NB4 (cell line): Measurements from ENCODE around the gene HARS2.

ENCODE experiments used
- MAX ChIP-seq: IDR thresholded peaks from 2 replicates; pipeline ENCODE4 v1.6.1; 2011; ENCODE audit warnings: low read depth, low read length
- MYC ChIP-seq: IDR thresholded peaks from 2 replicates; pipeline ENCODE4 v1.6.1; 2011; ENCODE audit warnings: low read depth, low read length
- POLR2A ChIP-seq: IDR thresholded peaks from 2 replicates; pipeline ENCODE4 v1.6.1; 2011; ENCODE audit warnings: mild to moderate bottlenecking; ENCODE audit not compliant: insufficient read length; ENCODE audit errors: extremely low read depth
- TF ChIP-seq, protein P1 (sequence below): IDR thresholded peaks from one replicate; pipeline ENCODE4 v1.5.1; 2012; ENCODE audit warnings: low read depth, low read length

DNA sequence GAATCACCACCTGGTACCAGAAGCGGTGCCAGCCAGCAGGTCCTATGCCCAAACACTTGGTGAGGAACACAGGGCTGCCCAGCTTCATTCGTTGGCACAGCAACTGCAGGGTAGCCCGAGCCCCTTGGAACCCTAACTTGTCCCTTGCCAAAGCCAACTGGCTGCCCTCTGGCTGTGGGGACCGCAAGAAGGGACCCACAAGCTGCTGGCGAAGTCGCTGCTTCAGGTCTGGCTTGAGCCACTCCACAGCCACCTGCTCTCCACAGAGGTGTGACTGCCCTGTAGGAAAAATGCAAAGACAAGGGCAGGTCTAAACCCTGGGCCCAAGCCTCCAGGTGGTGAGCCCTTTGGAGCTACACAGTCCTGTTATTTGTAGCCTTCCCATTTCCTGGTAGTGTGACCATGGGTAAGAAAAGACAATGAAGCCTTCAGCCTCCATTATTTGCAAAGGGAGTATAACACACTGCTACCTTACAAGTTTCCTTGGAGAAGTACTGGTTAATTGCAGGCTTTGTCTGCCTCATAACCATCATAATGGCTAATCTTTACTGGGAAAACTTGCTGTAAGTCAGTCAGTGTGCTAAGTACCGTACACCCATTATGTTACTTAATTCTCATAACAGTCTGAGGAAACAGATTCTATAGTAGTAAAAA lies 19.7 kb upstream of the HARS2 start:
- TF ChIP-seq MAX (no peak), POLR2A (no peak), MYC (no peak)
- TF ChIP-seq, protein P1, sequence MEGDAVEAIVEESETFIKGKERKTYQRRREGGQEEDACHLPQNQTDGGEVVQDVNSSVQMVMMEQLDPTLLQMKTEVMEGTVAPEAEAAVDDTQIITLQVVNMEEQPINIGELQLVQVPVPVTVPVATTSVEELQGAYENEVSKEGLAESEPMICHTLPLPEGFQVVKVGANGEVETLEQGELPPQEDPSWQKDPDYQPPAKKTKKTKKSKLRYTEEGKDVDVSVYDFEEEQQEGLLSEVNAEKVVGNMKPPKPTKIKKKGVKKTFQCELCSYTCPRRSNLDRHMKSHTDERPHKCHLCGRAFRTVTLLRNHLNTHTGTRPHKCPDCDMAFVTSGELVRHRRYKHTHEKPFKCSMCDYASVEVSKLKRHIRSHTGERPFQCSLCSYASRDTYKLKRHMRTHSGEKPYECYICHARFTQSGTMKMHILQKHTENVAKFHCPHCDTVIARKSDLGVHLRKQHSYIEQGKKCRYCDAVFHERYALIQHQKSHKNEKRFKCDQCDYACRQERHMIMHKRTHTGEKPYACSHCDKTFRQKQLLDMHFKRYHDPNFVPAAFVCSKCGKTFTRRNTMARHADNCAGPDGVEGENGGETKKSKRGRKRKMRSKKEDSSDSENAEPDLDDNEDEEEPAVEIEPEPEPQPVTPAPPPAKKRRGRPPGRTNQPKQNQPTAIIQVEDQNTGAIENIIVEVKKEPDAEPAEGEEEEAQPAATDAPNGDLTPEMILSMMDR, result no peak
